NCI-H2227 (cell line): Measurements from ENCODE around the gene CYP2S1.
"Not testable (repeated sequence)": the region's sequence is repeated elsewhere in the genome, so short reads cannot be mapped to it uniquely, and the experiment has no call there.

Experiments
- DNase-seq: peaks from one replicate; lab custom pipeline; 2025; ENCODE audit not compliant: unreplicated experiment; lab: John Stamatoyannopoulos, UW

CYP2S1 gene

GRCh38 chr19:41192574-41193429 is at the start of gene CYP2S1:
CYP2S1 (plus strand) TSS chr19:41193219; CDS start chr19:41193265, 46 bp downstream.
- peak; percentile 85 for DNase-seq

GRCh38 chr19:41144403-41144802 is 48.6 kb upstream of the CYP2S1 start:
- DNase-seq: peak; percentile 85

- DNase-seq: no peak
Measured at GRCh38 chr19:41149831-41150230, 43.2 kb upstream of the CYP2S1 start.

- not testable (repeated sequence) for DNase-seq
Measured at GRCh38 chr19:41150986-41151385, 42.0 kb upstream of the CYP2S1 start.

GRCh38 chr19:41154060-41154459 is 39.0 kb upstream of the CYP2S1 start:
- DNase-seq: no peak

- no peak for DNase-seq
Measured at GRCh38 chr19:41156207-41156606, 36.8 kb upstream of the CYP2S1 start.

- no peak for DNase-seq
Measured at GRCh38 chr19:41159881-41160280, 33.1 kb upstream of the CYP2S1 start.

GRCh38 chr19:41161903-41162302 is 31.1 kb upstream of the CYP2S1 start:
- DNase-seq: peak; percentile 46

GRCh38 chr19:41166944-41167804 is 25.8 kb upstream of the CYP2S1 start:
- DNase-seq: no peak

GRCh38 chr19:41172297-41173164 is 20.5 kb upstream of the CYP2S1 start:
- no peak for DNase-seq

GRCh38 chr19:41174297-41174928 is 18.6 kb upstream of the CYP2S1 start:
- no peak for DNase-seq

- DNase-seq: peak; percentile 58
Measured at GRCh38 chr19:41175801-41176777, 16.9 kb upstream of the CYP2S1 start.

GRCh38 chr19:41180173-41180572 is 12.8 kb upstream of the CYP2S1 start:
- DNase-seq: not testable (repeated sequence)

GRCh38 chr19:41186971-41187883 is 5.8 kb upstream of the CYP2S1 start:
- DNase-seq: no peak

GRCh38 chr19:41187884-41188279 is 5.1 kb upstream of the CYP2S1 start:
- no peak for DNase-seq

GRCh38 chr19:41189425-41190065 is 3.5 kb upstream of the CYP2S1 start:
- peak; percentile 74 for DNase-seq

- DNase-seq: no peak
Measured at GRCh38 chr19:41193430-41194156, 574 bp downstream of the CYP2S1 start.
